Frontal cortex (tissue), 1 donor: ENCODE measurements around the gene LAMTOR5. TPM values are rescaled to one million over a fixed set of nuclear protein-coding genes. Genes with fewer than 3 reads are reported as not detected.

Experiments used
- total RNA-seq: library from RNA; depleted of rRNA; stranded (reverse); fragments of >200 nt; gene quantifications from one replicate; pipeline ENCODE4 v1.2.3, GENCODE V29; 2014

LAMTOR5 gene
- total RNA-seq, 1 donor from 2014 or later: 38.7 TPM

Other genes with a start within 250 kb of the LAMTOR5 start
- gene KCNC4, start 197.4 kb downstream of the LAMTOR5 start, total RNA-seq: 2.4 TPM
- gene RBM15, start 68.3 kb downstream of the LAMTOR5 start, total RNA-seq: 34.2 TPM
- gene SLC16A4, start 16.7 kb downstream of the LAMTOR5 start, total RNA-seq: 4.1 TPM
- not detected for gene PROK1, start 43.5 kb upstream of the LAMTOR5 start, total RNA-seq
- not detected for gene KCNA10, start 111.5 kb upstream of the LAMTOR5 start, total RNA-seq
- gene KCNA2, start 198.7 kb upstream of the LAMTOR5 start, total RNA-seq: 3.7 TPM